ENCODE results near the gene AMER2.

The AMER2 gene

GRCh38 chr13:25210842-25211569 is 38.9 kb upstream of the AMER2 start:
- TF ChIP-seq CTCF (conservative IDR thresholded peaks at IDR 0.05; ENCODE audit: low read length) = no peak
- no peak for DNase-seq (ENCODE audit: low read depth)

GRCh38 chr13:25207291-25207810 is 35.3 kb upstream of the AMER2 start:
- no peak overlapping the region for H3K4me3 ChIP-seq (ENCODE audit: low read length)
- DNase-seq (ENCODE audit: low read depth) = no peak
- no peak for TF ChIP-seq CTCF (conservative IDR thresholded peaks at IDR 0.05; ENCODE audit: low read length)

More at GRCh38 chr13:25210842-25211569, 38.9 kb upstream of the AMER2 start:
- no peak overlapping the region for H3K4me3 ChIP-seq (ENCODE audit: low read length)

- no peak for DNase-seq (ENCODE audit: low read depth)
- H3K4me3 ChIP-seq (ENCODE audit: low read length) = no peak overlapping the region
- TF ChIP-seq CTCF (conservative IDR thresholded peaks at IDR 0.05; ENCODE audit: low read length) = no peak
Observed at GRCh38 chr13:25204863-25205262, 32.8 kb upstream of the AMER2 start.

- TF ChIP-seq CTCF (conservative IDR thresholded peaks at IDR 0.05; ENCODE audit: low read length) = no peak
- H3K4me3 ChIP-seq (ENCODE audit: low read length) = no peak overlapping the region
Observed at GRCh38 chr13:25203127-25203740, 31.1 kb upstream of the AMER2 start.

GRCh38 chr13:25200783-25201182 is 28.7 kb upstream of the AMER2 start:
- DNase-seq (ENCODE audit: low read depth) = no peak
- no peak overlapping the region for H3K4me3 ChIP-seq (ENCODE audit: low read length)
- no peak for TF ChIP-seq CTCF (conservative IDR thresholded peaks at IDR 0.05; ENCODE audit: low read length)

More at GRCh38 chr13:25203127-25203740, 31.1 kb upstream of the AMER2 start:
- no peak for DNase-seq (ENCODE audit: low read depth)

GRCh38 chr13:25198647-25199046 is 26.6 kb upstream of the AMER2 start:
- DNase-seq (ENCODE audit: low read depth) = no peak
- TF ChIP-seq CTCF (conservative IDR thresholded peaks at IDR 0.05; ENCODE audit: low read length) = no peak

GRCh38 chr13:25196971-25197370 is 24.9 kb upstream of the AMER2 start:
- DNase-seq (ENCODE audit: low read depth) = no peak
- H3K4me3 ChIP-seq (ENCODE audit: low read length) = no peak overlapping the region
- TF ChIP-seq CTCF (conservative IDR thresholded peaks at IDR 0.05; ENCODE audit: low read length) = no peak

More at GRCh38 chr13:25198647-25199046, 26.6 kb upstream of the AMER2 start:
- no peak overlapping the region for H3K4me3 ChIP-seq (ENCODE audit: low read length)
